PFSK-1 (cell line): ENCODE data around the gene SLC2A11.

ENCODE experiments used
- FOXP2 ChIP-seq: optimal IDR thresholded peaks from 2 replicates; pipeline ENCODE3; 2011; ENCODE audit warnings: borderline replicate concordance, control low read depth, inconsistent platforms; ENCODE audit not compliant: insufficient read depth; ENCODE audit errors: extremely low read length, extremely low read depth
- POLR2AphosphoS5 ChIP-seq: IDR thresholded peaks from 2 replicates; pipeline ENCODE4 v1.6.1; 2012; ENCODE audit warnings: low read depth, mild to moderate bottlenecking, control low read depth, low read length, moderate library complexity
- SIN3A ChIP-seq: IDR thresholded peaks from 2 replicates; pipeline ENCODE4 v1.6.1; 2012; ENCODE audit warnings: mild to moderate bottlenecking, low read length, moderate library complexity, borderline replicate concordance; ENCODE audit not compliant: insufficient read depth
- TAF1 ChIP-seq: IDR thresholded peaks from 2 replicates; pipeline ENCODE4 v1.6.1; 2012; ENCODE audit warnings: low read length, control low read depth, borderline replicate concordance; ENCODE audit not compliant: insufficient read depth
- TF ChIP-seq, protein P1 (sequence below), 2 experiments: IDR thresholded peaks; 2 replicates each; pipeline versions ENCODE4 v1.6.1 to v1.8.0; 2011 to 2012; ENCODE audit warnings: low read depth in 2 of 2, low read length in 2 of 2, control low read depth in 1 of 2, inconsistent platforms in 1 of 2, mild to moderate bottlenecking in 1 of 2, moderate library complexity in 1 of 2; ENCODE audit not compliant: insufficient read depth in 1 of 2

The SLC2A11 gene

DNA sequence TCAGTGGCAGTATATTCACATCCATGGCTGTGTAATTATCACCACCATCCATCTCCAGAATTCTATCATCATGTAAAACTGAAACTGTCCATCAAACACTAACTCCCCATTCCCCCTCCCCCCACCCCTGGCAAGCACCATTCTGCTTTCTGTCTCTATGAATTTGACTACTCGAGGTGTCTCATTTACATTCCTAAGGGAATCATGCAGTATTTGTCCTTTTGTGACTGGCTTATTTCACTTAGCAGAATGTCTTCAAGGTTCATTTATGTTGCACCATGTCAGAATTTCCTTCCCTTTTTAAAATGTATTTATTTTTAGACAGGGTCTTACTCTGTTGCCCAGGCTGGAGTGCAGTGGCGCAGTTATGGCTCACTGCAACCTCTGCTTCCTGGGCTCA lies 39.1 kb upstream of the SLC2A11 start:
- TF ChIP-seq POLR2AphosphoS5 (no peak), TAF1 (no peak), SIN3A (no peak), FOXP2 (no peak)
- TF ChIP-seq, protein P1, sequence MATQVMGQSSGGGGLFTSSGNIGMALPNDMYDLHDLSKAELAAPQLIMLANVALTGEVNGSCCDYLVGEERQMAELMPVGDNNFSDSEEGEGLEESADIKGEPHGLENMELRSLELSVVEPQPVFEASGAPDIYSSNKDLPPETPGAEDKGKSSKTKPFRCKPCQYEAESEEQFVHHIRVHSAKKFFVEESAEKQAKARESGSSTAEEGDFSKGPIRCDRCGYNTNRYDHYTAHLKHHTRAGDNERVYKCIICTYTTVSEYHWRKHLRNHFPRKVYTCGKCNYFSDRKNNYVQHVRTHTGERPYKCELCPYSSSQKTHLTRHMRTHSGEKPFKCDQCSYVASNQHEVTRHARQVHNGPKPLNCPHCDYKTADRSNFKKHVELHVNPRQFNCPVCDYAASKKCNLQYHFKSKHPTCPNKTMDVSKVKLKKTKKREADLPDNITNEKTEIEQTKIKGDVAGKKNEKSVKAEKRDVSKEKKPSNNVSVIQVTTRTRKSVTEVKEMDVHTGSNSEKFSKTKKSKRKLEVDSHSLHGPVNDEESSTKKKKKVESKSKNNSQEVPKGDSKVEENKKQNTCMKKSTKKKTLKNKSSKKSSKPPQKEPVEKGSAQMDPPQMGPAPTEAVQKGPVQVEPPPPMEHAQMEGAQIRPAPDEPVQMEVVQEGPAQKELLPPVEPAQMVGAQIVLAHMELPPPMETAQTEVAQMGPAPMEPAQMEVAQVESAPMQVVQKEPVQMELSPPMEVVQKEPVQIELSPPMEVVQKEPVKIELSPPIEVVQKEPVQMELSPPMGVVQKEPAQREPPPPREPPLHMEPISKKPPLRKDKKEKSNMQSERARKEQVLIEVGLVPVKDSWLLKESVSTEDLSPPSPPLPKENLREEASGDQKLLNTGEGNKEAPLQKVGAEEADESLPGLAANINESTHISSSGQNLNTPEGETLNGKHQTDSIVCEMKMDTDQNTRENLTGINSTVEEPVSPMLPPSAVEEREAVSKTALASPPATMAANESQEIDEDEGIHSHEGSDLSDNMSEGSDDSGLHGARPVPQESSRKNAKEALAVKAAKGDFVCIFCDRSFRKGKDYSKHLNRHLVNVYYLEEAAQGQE (IDR thresholded peaks at IDR 0.05; ENCODE audit: insufficient read depth in 1 of 2, low read depth in 2 of 2, low read length in 2 of 2) = no peak

DNA sequence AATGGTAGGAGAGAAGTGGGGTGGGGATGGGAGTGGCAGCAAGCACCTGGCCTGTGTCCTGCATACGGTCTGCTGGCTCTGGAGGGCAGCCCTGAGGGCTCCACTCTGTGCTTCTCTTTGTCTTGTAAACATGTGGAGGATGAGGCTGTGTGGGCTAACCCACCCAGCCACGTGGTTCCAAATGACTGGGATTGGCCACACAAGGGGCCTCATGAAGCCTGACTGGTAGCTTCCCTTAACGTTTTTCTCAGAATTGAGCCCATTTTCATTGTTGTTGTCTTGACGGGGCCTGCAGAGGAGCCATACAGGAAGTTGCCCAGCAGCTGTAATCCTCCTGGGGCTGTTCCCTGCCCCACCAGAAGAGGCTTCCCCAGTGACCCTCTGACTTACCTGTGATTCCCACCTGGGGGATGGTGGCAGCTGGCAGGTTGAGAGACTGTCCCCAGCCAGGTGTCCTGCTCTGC lies 36.9 kb upstream of the SLC2A11 start:
- TF ChIP-seq SIN3A (no peak), POLR2AphosphoS5 (no peak), FOXP2 (no peak), TAF1 (no peak)
- TF ChIP-seq, protein P1 (IDR thresholded peaks at IDR 0.05; ENCODE audit: insufficient read depth in 1 of 2, low read depth in 2 of 2, low read length in 2 of 2) = no peak

DNA sequence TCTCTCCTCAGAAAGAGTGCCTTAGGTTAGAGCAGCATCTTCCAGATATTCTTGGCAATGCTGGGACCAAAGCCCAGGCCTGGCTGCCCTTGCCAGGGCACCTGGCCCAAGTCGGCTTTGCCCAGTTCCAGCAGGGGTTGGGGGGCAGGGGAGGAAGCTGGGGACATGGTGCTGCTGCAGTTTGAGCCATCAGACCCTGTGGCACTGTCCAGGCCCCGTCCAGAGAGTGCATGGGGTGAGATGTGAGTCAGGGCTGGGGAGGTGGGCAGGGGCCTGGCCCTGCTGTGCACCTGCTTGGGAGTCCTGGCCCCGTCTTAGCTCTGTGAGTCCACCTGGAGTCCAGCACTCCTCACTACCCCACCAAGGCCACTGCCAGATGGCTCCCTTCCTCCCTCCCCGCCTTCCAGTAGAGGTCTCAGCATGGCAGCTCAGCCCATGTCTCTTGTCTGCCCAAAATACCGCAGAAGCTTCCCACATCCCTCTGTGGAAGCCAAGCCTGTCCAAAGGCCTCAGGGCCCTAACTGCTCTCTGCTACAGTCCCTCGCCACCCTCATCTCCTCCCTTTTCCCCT lies 35.5 kb upstream of the SLC2A11 start:
- TF ChIP-seq, protein P1 (IDR thresholded peaks at IDR 0.05; ENCODE audit: insufficient read depth in 1 of 2, low read depth in 2 of 2, low read length in 2 of 2) = no peak
- TF ChIP-seq POLR2AphosphoS5 (no peak), SIN3A (no peak), TAF1 (no peak)

DNA sequence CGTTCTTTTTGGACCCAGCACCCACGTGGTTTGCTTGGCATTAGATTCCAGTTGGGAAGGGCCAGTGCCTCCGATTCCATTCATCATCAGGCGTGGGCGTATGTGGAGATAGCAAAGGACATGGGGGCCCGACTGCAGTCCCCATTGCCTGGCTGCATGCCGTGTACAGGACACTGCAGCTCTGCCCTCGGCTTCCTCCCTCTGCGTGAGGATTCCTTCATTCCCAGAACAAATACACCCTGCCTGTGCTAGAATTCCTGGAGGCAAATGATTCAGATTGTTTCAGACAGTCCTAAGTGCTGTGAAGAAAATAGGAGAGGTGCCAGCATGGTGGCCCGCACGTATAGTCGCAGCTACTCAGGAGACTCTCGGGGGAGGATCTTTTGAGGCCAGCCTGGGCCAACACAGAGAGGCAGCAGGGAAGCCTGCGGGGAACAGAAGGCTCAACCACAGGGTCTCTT lies 34.3 kb upstream of the SLC2A11 start:
- TF ChIP-seq FOXP2 (no peak), SIN3A (no peak)
- TF ChIP-seq, protein P1 (IDR thresholded peaks at IDR 0.05; ENCODE audit: insufficient read depth in 1 of 2, low read depth in 2 of 2, low read length in 2 of 2) = no peak

DNA sequence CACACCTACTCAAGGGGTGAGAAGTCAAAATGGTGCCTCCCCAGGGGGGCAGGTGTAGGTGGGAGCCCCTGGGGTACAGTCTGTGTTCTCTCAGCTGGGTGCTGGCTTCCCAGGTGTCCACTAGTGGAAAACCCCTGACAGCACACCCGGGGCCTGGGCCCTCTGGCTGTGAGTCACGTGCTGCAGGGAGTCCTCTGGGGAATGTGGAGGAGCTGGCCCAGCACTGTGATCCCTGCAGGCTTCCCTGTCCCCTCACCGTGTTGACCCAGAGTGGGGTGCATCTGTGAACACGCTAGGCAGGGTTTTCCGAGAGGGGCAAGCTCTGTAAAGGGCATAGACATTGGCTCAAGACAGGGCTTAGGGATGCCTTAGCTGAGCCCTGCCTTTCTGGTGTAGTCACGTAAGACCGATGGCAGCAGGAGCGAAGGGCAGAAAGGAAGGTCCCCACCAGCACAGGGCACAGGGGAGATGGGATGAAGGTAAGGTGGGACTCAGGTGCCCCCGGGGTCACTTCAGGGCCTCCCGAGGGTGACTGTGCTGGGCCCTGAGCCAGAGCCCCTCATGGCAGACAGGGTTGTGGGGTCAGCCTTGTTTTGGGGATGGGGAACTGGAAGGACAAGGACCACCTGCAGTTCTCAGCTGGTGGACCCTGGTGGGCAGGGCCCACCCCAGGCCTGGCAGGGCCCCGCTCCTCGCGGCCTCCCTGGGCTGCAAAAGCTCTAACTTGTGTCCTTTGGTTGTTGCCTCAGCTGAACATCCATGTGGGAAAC lies 33.0 kb upstream of the SLC2A11 start:
- TF ChIP-seq, protein P1 (IDR thresholded peaks at IDR 0.05; ENCODE audit: insufficient read depth in 1 of 2, low read depth in 2 of 2, low read length in 2 of 2) = no peak
- TF ChIP-seq POLR2AphosphoS5 (no peak), FOXP2 (no peak), TAF1 (no peak), SIN3A (no peak)
